ENCODE data around the gene RRM2. TPM values are rescaled to one million over a fixed set of nuclear protein-coding genes. Genes with fewer than 3 reads are reported as not detected.

RRM2 gene
- total RNA-seq, 4 donors from 2014 or later, result 0.40 to 3.2 (median 2.0) TPM

DNA sequence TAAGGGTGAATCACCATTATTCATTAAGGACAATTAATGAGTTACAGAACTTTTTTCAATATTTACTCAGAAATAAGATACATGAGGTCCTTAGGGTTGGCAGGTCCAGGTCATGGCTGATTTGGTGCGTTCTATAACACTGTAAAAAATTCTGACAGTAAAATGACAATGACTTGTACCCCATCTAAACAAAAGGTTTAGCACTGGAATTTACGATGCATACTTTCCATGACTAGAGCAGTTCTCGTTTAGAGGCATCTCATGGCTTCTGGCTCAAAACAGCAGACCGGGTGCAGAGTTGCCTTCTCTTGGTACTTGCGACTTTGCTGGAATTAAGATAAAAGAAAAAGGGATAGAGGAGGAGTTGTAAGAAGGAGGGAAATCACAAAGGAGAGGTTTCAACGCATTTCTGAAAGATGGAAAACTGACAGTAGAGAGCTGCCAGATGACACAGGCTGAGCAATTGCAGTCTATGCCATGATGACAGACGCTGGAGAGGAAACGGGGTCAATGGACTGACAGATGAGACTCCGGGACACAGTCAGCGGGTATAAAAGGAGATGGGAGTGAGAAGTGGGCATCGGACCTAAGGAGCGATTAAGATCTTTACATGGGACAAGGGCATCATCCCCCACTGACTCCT, 38.2 kb upstream of the RRM2 start:
- Histone ChIP-seq H3K4me3 (no peak overlapping the region), H3K36me3 (no peaks in the 10 kb centered on the region), H3K27me3 (peaks cover 7% of the 10 kb centered on the region), H3K27ac (no peak overlapping the region), H3K9me3 (no peaks in the 10 kb centered on the region), H3K4me1 (peaks cover 0 to 34% (median 7%) of the 10 kb centered on the region in 3 donors)
- WGBS, 2 donors (ENCODE audit: low coverage in 1 of 2), result 62 to 75% methylated on average over 11 of the region's 12 CpGs
- ATAC-seq, result no peak
- TF ChIP-seq POLR2AphosphoS5 (IDR thresholded peaks at IDR 0.05), result no peak

DNA sequence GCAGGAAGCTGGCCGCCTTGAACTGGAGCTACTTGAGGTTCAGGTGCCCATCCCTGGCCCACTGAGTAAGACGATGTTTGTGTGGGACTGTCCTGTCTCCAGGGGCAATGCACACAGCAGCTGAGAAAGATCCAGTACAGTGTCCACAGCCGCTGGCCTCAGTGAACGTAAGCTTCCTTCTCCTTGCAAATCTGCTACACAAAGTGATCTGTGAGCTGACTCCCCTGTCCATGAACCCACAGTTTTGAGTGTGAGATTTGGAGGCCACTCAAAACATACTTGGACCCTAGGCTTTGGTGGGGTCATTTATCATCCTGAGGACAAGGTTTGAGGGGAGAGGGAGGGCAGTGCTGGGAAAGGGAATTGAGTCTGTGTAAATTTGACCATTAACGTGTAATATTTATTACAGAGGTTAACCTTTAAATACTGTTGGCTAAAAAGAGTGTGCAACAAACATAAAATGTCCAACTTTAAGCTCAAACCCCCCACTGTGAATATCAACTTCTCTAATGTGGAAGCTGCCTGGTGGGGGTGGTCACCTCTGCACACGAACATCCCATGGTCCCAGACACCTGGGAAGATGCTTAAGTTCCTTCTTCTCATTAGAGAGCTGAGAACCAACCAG, 37.4 kb upstream of the RRM2 start:
- no peaks in the 10 kb centered on the region for H3K9me3 ChIP-seq
- H3K4me1 ChIP-seq, result peaks cover 0 to 28% (median 7%) of the 10 kb centered on the region in 3 donors
- no peak overlapping the region for H3K4me3 ChIP-seq
- TF ChIP-seq POLR2AphosphoS5 (IDR thresholded peaks at IDR 0.05) (no peak), POLR2A (IDR thresholded peaks at IDR 0.05) (no peak), EP300 (IDR thresholded peaks at IDR 0.05) (no peak)
- TF ChIP-seq, protein P1, sequence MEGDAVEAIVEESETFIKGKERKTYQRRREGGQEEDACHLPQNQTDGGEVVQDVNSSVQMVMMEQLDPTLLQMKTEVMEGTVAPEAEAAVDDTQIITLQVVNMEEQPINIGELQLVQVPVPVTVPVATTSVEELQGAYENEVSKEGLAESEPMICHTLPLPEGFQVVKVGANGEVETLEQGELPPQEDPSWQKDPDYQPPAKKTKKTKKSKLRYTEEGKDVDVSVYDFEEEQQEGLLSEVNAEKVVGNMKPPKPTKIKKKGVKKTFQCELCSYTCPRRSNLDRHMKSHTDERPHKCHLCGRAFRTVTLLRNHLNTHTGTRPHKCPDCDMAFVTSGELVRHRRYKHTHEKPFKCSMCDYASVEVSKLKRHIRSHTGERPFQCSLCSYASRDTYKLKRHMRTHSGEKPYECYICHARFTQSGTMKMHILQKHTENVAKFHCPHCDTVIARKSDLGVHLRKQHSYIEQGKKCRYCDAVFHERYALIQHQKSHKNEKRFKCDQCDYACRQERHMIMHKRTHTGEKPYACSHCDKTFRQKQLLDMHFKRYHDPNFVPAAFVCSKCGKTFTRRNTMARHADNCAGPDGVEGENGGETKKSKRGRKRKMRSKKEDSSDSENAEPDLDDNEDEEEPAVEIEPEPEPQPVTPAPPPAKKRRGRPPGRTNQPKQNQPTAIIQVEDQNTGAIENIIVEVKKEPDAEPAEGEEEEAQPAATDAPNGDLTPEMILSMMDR (IDR thresholded peaks at IDR 0.05), result no peak
- no peak for ATAC-seq
- no peak overlapping the region for H3K27ac ChIP-seq
- H3K36me3 ChIP-seq, result no peaks in the 10 kb centered on the region
- H3K27me3 ChIP-seq, result peaks cover 6% of the 10 kb centered on the region
- WGBS, 2 donors (ENCODE audit: low coverage in 1 of 2), result 66 to 80% methylated on average over 3 to 4 of the region's 6 CpGs

DNA sequence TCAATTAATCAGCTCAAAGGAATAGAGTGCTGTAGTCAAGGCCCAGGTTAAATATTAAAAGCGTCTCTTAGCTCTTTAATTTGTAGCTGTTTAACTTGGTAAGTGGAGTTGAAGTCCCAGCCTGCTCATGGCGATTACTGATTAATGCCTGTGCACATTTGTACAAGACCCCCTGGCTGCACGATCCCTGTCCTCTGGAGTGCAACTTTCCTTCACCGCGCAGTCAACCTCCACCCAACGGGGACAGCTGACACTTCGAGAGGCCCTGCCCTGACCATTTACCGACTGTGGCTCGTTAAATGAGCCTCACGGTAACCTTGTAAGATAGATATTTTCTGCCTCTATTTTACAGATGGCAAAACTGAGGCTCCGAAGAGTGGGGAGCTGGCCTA, 36.9 kb upstream of the RRM2 start:
- no peaks in the 10 kb centered on the region for H3K9me3 ChIP-seq
- WGBS, 2 donors (ENCODE audit: low coverage in 1 of 2), result 82 to 100% methylated on average over 1 to 5 of the region's 11 CpGs
- no peak overlapping the region for H3K4me3 ChIP-seq
- H3K27me3 ChIP-seq, result peaks cover 1% of the 10 kb centered on the region
- ATAC-seq, result no peak
- TF ChIP-seq EP300 (IDR thresholded peaks at IDR 0.05) (no peak), POLR2A (IDR thresholded peaks at IDR 0.05) (no peak), POLR2AphosphoS5 (IDR thresholded peaks at IDR 0.05) (no peak)
- TF ChIP-seq, protein P1 (IDR thresholded peaks at IDR 0.05), result no peak
- no peaks in the 10 kb centered on the region for H3K36me3 ChIP-seq
- no peak overlapping the region for H3K27ac ChIP-seq
- peaks cover 0 to 23% (median 7%) of the 10 kb centered on the region in 3 donors for H3K4me1 ChIP-seq

DNA sequence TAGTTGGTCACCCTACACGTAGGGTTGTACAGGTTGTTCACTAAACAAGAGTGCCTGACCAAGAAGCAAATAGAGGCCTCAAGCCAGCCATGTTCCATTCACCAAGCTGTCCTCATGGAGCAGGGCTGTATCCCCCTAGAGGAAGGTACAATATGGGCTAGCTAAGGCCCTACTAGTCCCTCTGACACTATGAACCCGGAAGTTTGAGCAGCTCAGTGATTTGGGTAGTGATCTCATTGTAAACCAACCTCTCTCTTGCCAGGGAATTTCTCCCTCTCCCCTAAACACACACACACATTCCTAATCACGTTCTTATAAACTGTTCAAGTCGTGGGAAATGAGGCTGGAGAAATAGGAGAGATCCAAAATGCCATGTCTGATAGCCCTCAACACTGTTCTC, 35.6 kb upstream of the RRM2 start:
- H3K27ac ChIP-seq, result no peak overlapping the region
- 40 to 68% methylated on average over 2 to 3 of the region's 4 CpGs for WGBS, 2 donors (ENCODE audit: low coverage in 1 of 2)
- H3K4me1 ChIP-seq, result peaks cover 0 to 22% (median 12%) of the 10 kb centered on the region in 3 donors
- TF ChIP-seq POLR2A (IDR thresholded peaks at IDR 0.05) (no peak), EP300 (IDR thresholded peaks at IDR 0.05) (no peak), POLR2AphosphoS5 (IDR thresholded peaks at IDR 0.05) (no peak)
- TF ChIP-seq, protein P1 (IDR thresholded peaks at IDR 0.05), result no peak
- no peaks in the 10 kb centered on the region for H3K9me3 ChIP-seq
- H3K36me3 ChIP-seq, result no peaks in the 10 kb centered on the region
- ATAC-seq, result no peak
- no peak overlapping the region for H3K4me3 ChIP-seq
- H3K27me3 ChIP-seq, result peaks cover 10% of the 10 kb centered on the region

DNA sequence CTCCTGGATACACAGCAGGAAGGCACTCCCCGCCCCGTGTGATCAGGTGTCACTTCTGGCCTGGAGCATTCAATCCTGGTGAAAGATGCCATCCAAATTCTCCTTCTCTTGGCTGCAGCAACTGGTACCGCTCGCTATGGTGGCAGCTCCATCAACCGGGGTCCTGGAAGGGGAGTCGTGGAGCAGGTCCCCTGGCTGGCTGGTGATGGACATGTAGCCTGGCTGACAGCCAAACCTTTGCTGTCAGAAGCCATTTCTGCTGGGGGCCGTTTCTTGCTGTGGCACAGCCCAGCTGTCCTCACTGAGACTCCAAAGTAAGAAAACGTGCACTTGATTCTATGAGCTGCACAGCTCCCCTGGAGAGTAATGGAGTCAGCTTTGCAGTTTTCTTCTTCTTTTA, 35.2 kb upstream of the RRM2 start:
- ATAC-seq, result no peak
- 34% methylated on average over 5 of the region's 8 CpGs; no CpG with 5 or more reads in 1 of the 2 donors for WGBS, 2 donors (ENCODE audit: low coverage in 1 of 2)
- Histone ChIP-seq H3K27me3 (peaks cover 11% of the 10 kb centered on the region), H3K36me3 (no peaks in the 10 kb centered on the region), H3K4me1 (peaks cover 0 to 22% (median 12%) of the 10 kb centered on the region in 3 donors), H3K4me3 (no peak overlapping the region), H3K27ac (no peak overlapping the region), H3K9me3 (no peaks in the 10 kb centered on the region)
- TF ChIP-seq, protein P1 (IDR thresholded peaks at IDR 0.05), result no peak
- no peak for TF ChIP-seq EP300 (IDR thresholded peaks at IDR 0.05)
- TF ChIP-seq POLR2AphosphoS5 (IDR thresholded peaks at IDR 0.05), result no peak
- no peak for TF ChIP-seq POLR2A (IDR thresholded peaks at IDR 0.05)

All from gastroesophageal sphincter (tissue), 4 donors.